HepG2 (cell line): ENCODE measurements around the gene STYX. TPM values are rescaled to one million over a fixed set of nuclear protein-coding genes. Genes with fewer than 3 reads are reported as not detected.

Source experiments
- ATAD3A ChIP-seq: sonication (generic); formaldehyde crosslinking; IDR thresholded peaks from 2 replicates; pipeline ENCODE4 v1.4.0; 2020; ENCODE audit warnings: missing genetic modification reagents
- CBFB ChIP-seq: sonication (generic); formaldehyde crosslinking; IDR thresholded peaks from 2 replicates; pipeline ENCODE4 v1.4.0; 2020; ENCODE audit warnings: missing genetic modification reagents
- FOSL1 ChIP-seq: sonication (generic); formaldehyde crosslinking; IDR thresholded peaks from 2 replicates; pipeline ENCODE4 v1.9.0; 2021; ENCODE audit warnings: missing genetic modification reagents, borderline replicate concordance
- FOXP1 ChIP-seq, 2 experiments: fragments of 450-650 bp in 1 of 2; IDR thresholded peaks; 2 replicates each; pipeline ENCODE4 v1.6.1; 2017 to 2018; ENCODE audit warnings: antibody characterized with exemption in 1 of 2
- HIVEP1 ChIP-seq: sonication (generic); formaldehyde crosslinking; IDR thresholded peaks from 2 replicates; pipeline ENCODE4 v1.4.0; 2020; ENCODE audit warnings: mild to moderate bottlenecking, missing genetic modification reagents
- HOXD1 ChIP-seq: sonication (generic); formaldehyde crosslinking; IDR thresholded peaks from 2 replicates; pipeline ENCODE4 v1.5.0; 2020; ENCODE audit warnings: missing genetic modification reagents
- KDM5A ChIP-seq: fragments of 200-600 bp; sonication (generic); IDR thresholded peaks from 2 replicates; pipeline ENCODE4 v1.7.0; 2018; ENCODE audit warnings: antibody characterized with exemption, mild to moderate bottlenecking, low read length, borderline replicate concordance
- NKX3-1 ChIP-seq: sonication (generic); formaldehyde crosslinking; IDR thresholded peaks from 2 replicates; pipeline ENCODE4 v1.5.0; 2020; ENCODE audit warnings: missing genetic modification reagents
- NR3C1 ChIP-seq: sonication (generic); formaldehyde crosslinking; IDR thresholded peaks from 2 replicates; pipeline ENCODE4 v1.4.0; 2020; ENCODE audit warnings: missing genetic modification reagents
- ONECUT2 ChIP-seq: sonication (generic); formaldehyde crosslinking; IDR thresholded peaks from 2 replicates; pipeline ENCODE4 v1.4.0; 2020; ENCODE audit warnings: missing genetic modification reagents
- PHF21A ChIP-seq: sonication (generic); formaldehyde crosslinking; IDR thresholded peaks from 2 replicates; pipeline ENCODE4 v1.5.0; 2020; ENCODE audit warnings: mild to moderate bottlenecking, missing genetic modification reagents
- ZNF264 ChIP-seq: sonication (generic); formaldehyde crosslinking; IDR thresholded peaks from 2 replicates; pipeline ENCODE4 v1.4.0; 2020; ENCODE audit warnings: missing genetic modification reagents
- polyA plus RNA-seq, 8 experiments: library from polyadenylated mRNA; depleted of rRNA in 3 of 8; stranded (reverse) in 7 of 8; unstranded in 1 of 8; fragments of >200 nt; fragmentation: Illumina TruSeq in 4 of 8; extraction: Trizol in 4 of 8; gene quantifications; 2 replicates each; pipeline versions ENCODE4 v1.2.1 to v1.2.3, GENCODE V29; 2011 to 2016; ENCODE audit warnings: low read depth in 4 of 8, missing spikeins in 1 of 8, mixed read lengths in 1 of 8; ENCODE audit not compliant: insufficient read depth in 1 of 8
- total RNA-seq, 5 experiments: library from RNA; depleted of rRNA; stranded (reverse); fragments of >200 nt; fragmentation: Illumina TruSeq; extraction: Trizol; gene quantifications; 2 replicates each; pipeline ENCODE4 v1.2.3, GENCODE V29; 2016; ENCODE audit warnings: low read depth in 1 of 5
- TF ChIP-seq, protein P1 (sequence below): sonication (generic); formaldehyde crosslinking; IDR thresholded peaks from 2 replicates; pipeline ENCODE4 v1.9.0; 2022; ENCODE audit warnings: missing genetic modification reagents, mild to moderate bottlenecking, borderline replicate concordance
- TF ChIP-seq, protein P2 (sequence below): sonication (generic); formaldehyde crosslinking; IDR thresholded peaks from 2 replicates; pipeline ENCODE4 v1.8.1; 2023; ENCODE audit warnings: missing genetic modification reagents, mild to moderate bottlenecking, borderline replicate concordance
- TF ChIP-seq, protein P3 (sequence below): sonication (generic); formaldehyde crosslinking; IDR thresholded peaks from 2 replicates; pipeline ENCODE4 v1.8.0; 2022; ENCODE audit warnings: low read depth, missing genetic modification reagents
- TF ChIP-seq, protein P4 (sequence below): sonication (generic); formaldehyde crosslinking; IDR thresholded peaks from 2 replicates; pipeline ENCODE4 v1.5.1; 2020; ENCODE audit warnings: mild to moderate bottlenecking, missing genetic modification reagents, moderate library complexity
- TF ChIP-seq, protein P5 (sequence below), 2 experiments: IDR thresholded peaks; 2 replicates each; pipeline ENCODE4 v1.6.1; 2011 to 2012; ENCODE audit warnings: low read length in 2 of 2, borderline replicate concordance in 1 of 2, low read depth in 1 of 2, mild to moderate bottlenecking in 1 of 2, moderate library complexity in 1 of 2

STYX gene
- total and polyA plus RNA-seq, 2 of the 13 experiments (the other 11 are each of a cell fraction or from before 2014, with no cell fraction given) = 6.6 to 10.9 TPM

DNA sequence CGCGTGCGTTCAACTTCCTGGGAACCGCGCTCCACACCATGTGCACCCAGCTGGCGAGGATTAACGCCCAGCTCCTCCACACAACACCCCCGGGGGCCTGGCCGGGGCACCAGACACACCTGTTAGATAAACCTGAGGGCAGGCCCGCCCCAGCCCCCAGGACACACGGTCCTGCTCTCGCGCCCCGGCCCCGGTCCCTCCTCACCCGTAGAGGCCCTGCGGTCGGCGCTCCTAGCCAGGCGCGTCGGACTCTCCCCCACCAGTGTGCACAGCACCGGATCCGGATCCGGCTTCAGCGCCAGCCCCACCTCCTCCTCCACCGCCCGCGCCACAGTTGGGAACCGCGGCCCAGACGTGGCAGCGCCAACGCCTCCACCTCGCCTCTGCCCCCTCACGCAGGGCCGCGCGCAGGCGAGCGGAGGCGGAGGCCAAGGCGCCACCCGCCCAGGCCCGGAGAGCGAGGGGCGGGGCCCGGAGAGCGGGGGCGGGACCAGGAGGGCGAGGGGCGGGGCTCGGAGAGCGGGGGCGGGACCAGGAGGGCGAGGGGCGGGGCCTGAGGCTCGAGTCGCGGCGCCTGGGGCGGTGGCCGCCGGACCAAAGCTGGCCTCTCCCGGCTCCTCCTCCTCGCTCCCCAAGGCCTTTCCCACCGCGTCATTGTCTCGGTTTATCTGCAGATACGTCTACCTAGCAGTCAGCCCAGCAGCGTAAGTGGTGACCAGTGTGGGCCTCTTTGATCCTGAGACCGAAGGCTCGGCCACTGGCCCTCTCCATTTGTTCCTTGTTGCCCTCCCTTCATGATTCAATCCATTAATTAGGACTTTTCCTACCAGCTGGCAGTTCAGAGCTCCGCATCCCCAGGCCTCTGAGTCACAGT is 61.5 kb downstream of the STYX start, which contains the start of gene GNPNAT1 (continued):
- TF ChIP-seq NR3C1 (CRISPR knock-in tag) = no peak
- TF ChIP-seq CBFB = no peak
- no peak for TF ChIP-seq FOXP1 (IDR thresholded peaks at IDR 0.05)
- TF ChIP-seq FOXP1 (CRISPR knock-in tag; IDR thresholded peaks at IDR 0.05) = no peak
- TF ChIP-seq PHF21A (CRISPR knock-in tag) = peak; percentile 27; the same call in 1 of the 2 replicates
- TF ChIP-seq, protein P1, sequence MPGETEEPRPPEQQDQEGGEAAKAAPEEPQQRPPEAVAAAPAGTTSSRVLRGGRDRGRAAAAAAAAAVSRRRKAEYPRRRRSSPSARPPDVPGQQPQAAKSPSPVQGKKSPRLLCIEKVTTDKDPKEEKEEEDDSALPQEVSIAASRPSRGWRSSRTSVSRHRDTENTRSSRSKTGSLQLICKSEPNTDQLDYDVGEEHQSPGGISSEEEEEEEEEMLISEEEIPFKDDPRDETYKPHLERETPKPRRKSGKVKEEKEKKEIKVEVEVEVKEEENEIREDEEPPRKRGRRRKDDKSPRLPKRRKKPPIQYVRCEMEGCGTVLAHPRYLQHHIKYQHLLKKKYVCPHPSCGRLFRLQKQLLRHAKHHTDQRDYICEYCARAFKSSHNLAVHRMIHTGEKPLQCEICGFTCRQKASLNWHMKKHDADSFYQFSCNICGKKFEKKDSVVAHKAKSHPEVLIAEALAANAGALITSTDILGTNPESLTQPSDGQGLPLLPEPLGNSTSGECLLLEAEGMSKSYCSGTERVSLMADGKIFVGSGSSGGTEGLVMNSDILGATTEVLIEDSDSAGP = peak; percentile 94
- no peak for TF ChIP-seq FOSL1 (CRISPR knock-in tag)
- peak; percentile 20; the same call in 1 of the 2 replicates for TF ChIP-seq HOXD1 (CRISPR knock-in tag)
- TF ChIP-seq, protein P2, sequence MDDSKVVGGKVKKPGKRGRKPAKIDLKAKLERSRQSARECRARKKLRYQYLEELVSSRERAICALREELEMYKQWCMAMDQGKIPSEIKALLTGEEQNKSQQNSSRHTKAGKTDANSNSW (CRISPR knock-in tag) = 0 out of 2 replicates have a peak, but pooled peaks have one; percentile 21
- TF ChIP-seq, protein P3, sequence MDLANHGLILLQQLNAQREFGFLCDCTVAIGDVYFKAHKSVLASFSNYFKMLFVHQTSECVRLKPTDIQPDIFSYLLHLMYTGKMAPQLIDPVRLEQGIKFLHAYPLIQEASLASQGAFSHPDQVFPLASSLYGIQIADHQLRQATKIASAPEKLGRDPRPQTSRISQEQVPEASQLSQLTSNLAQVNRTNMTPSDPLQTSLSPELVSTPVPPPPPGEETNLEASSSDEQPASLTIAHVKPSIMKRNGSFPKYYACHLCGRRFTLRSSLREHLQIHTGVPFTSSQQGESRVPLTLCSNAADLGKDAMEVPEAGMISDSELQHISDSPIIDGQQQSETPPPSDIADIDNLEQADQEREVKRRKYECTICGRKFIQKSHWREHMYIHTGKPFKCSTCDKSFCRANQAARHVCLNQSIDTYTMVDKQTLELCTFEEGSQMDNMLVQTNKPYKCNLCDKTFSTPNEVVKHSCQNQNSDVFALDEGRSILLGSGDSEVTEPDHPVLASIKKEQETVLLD (CRISPR knock-in tag) = peak; percentile 75
- TF ChIP-seq NKX3-1 (CRISPR knock-in tag) = peak; percentile 75
- TF ChIP-seq ONECUT2 (CRISPR knock-in tag) = no peak
- TF ChIP-seq, protein P4, sequence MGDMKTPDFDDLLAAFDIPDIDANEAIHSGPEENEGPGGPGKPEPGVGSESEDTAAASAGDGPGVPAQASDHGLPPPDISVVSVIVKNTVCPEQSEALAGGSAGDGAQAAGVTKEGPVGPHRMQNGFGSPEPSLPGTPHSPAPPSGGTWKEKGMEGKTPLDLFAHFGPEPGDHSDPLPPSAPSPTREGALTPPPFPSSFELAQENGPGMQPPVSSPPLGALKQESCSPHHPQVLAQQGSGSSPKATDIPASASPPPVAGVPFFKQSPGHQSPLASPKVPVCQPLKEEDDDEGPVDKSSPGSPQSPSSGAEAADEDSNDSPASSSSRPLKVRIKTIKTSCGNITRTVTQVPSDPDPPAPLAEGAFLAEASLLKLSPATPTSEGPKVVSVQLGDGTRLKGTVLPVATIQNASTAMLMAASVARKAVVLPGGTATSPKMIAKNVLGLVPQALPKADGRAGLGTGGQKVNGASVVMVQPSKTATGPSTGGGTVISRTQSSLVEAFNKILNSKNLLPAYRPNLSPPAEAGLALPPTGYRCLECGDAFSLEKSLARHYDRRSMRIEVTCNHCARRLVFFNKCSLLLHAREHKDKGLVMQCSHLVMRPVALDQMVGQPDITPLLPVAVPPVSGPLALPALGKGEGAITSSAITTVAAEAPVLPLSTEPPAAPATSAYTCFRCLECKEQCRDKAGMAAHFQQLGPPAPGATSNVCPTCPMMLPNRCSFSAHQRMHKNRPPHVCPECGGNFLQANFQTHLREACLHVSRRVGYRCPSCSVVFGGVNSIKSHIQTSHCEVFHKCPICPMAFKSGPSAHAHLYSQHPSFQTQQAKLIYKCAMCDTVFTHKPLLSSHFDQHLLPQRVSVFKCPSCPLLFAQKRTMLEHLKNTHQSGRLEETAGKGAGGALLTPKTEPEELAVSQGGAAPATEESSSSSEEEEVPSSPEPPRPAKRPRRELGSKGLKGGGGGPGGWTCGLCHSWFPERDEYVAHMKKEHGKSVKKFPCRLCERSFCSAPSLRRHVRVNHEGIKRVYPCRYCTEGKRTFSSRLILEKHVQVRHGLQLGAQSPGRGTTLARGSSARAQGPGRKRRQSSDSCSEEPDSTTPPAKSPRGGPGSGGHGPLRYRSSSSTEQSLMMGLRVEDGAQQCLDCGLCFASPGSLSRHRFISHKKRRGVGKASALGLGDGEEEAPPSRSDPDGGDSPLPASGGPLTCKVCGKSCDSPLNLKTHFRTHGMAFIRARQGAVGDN = peak; percentile 98
- TF ChIP-seq, protein P5, sequence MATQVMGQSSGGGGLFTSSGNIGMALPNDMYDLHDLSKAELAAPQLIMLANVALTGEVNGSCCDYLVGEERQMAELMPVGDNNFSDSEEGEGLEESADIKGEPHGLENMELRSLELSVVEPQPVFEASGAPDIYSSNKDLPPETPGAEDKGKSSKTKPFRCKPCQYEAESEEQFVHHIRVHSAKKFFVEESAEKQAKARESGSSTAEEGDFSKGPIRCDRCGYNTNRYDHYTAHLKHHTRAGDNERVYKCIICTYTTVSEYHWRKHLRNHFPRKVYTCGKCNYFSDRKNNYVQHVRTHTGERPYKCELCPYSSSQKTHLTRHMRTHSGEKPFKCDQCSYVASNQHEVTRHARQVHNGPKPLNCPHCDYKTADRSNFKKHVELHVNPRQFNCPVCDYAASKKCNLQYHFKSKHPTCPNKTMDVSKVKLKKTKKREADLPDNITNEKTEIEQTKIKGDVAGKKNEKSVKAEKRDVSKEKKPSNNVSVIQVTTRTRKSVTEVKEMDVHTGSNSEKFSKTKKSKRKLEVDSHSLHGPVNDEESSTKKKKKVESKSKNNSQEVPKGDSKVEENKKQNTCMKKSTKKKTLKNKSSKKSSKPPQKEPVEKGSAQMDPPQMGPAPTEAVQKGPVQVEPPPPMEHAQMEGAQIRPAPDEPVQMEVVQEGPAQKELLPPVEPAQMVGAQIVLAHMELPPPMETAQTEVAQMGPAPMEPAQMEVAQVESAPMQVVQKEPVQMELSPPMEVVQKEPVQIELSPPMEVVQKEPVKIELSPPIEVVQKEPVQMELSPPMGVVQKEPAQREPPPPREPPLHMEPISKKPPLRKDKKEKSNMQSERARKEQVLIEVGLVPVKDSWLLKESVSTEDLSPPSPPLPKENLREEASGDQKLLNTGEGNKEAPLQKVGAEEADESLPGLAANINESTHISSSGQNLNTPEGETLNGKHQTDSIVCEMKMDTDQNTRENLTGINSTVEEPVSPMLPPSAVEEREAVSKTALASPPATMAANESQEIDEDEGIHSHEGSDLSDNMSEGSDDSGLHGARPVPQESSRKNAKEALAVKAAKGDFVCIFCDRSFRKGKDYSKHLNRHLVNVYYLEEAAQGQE (IDR thresholded peaks at IDR 0.05; ENCODE audit: borderline replicate concordance in 1 of 2, low read depth in 1 of 2, low read length in 2 of 2) = no peak
- TF ChIP-seq KDM5A = no peak
- TF ChIP-seq ATAD3A (CRISPR knock-in tag) = no peak; the same call in 1 of the 2 replicates
- peak; percentile 14; the same call in 1 of the 2 replicates for TF ChIP-seq HIVEP1 (CRISPR knock-in tag)
- 0 out of 2 replicates have a peak, but pooled peaks have one; percentile 28 for TF ChIP-seq ZNF264 (CRISPR knock-in tag)
